BJ (cell line): ENCODE results near the gene LEMD1. TPM values are rescaled to one million over a fixed set of nuclear protein-coding genes. Genes with fewer than 3 reads are reported as not detected.
"Not testable (repeated sequence)": the region's sequence is repeated elsewhere in the genome, so short reads cannot be mapped to it uniquely, and the experiment has no call there.

Source experiments
- CTCF ChIA-PET: fragments of 350-600 bp; formaldehyde crosslinking; extraction: SDS; loops from one replicate; lab custom pipeline; 2021; ENCODE audit warnings: antibody characterized with exemption, inconsistent platforms; lab: Yijun Ruan, JAX
- POLR2A ChIA-PET: fragments of 300-600 bp; sonication (Branson Sonifier 250); formaldehyde crosslinking; extraction: SDS; loops from one replicate; lab custom pipeline; 2021; ENCODE audit warnings: antibody characterized with exemption; lab: Charles Lee
- DNase-seq: peaks from one replicate; pipeline ENCODE4 v3.0.0-alpha.2; 2011; ENCODE audit warnings: low read depth
- H3K27me3 ChIP-seq: 2 replicates; pipeline ENCODE4 v1.6.0; 2011; ENCODE audit warnings: low read length; ENCODE audit not compliant: control insufficient read depth, insufficient read depth
- H3K36me3 ChIP-seq: 2 replicates; pipeline ENCODE4 v1.5.1; 2011; ENCODE audit warnings: low read length; ENCODE audit not compliant: control insufficient read depth, insufficient read depth
- H3K4me3 ChIP-seq: 2 replicates; pipeline ENCODE4 v1.5.1; 2011; ENCODE audit warnings: low read depth, mild to moderate bottlenecking, control low read depth, low read length
- polyA plus RNA-seq: library from polyadenylated mRNA; depleted of rRNA; stranded (reverse); fragments of >200 nt; gene quantifications from 2 replicates; pipeline ENCODE4 v1.2.3, GENCODE V29; 2011
- TF ChIP-seq, protein P1 (sequence below): IDR thresholded peaks from 2 replicates; pipeline ENCODE4 v1.5.1; 2011; ENCODE audit warnings: low read depth, mild to moderate bottlenecking, control low read depth, inconsistent platforms, low read length, moderate library complexity; ENCODE audit not compliant: insufficient read depth

The LEMD1 gene
- polyA plus RNA-seq, 1 experiment: not detected

DNA sequence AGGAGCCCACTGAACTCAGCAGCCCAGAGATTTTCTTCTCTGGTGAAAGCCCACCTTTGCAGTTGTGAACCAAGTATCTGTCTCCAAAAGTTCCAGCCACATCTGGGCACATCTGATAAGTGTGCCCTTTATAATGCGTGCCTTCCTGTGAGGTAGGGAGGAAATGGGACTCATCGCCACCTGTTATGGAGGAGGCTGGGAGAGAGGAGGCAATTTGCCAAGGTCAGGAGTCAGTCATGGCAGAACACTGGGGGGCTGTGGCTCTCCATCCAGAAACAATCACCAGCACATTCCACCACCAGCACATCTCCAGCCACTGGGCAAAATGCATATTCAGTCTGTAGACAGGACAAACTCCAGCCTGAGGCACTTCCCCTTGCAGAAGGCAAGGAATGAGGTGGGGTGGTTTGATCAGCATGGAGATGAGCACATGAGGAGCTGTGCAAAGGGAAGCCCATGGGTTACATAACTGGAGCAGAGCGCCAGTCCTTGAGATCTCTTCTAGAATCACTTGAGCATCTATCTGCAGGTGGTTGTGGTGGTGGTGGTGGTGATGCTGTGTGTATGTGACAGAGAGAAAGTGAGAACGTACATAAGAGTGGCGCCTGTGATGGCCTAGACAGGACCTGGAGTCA is 15.0 kb upstream of the LEMD1 start:
- H3K36me3 ChIP-seq: no peaks in the 10 kb centered on the region

DNA sequence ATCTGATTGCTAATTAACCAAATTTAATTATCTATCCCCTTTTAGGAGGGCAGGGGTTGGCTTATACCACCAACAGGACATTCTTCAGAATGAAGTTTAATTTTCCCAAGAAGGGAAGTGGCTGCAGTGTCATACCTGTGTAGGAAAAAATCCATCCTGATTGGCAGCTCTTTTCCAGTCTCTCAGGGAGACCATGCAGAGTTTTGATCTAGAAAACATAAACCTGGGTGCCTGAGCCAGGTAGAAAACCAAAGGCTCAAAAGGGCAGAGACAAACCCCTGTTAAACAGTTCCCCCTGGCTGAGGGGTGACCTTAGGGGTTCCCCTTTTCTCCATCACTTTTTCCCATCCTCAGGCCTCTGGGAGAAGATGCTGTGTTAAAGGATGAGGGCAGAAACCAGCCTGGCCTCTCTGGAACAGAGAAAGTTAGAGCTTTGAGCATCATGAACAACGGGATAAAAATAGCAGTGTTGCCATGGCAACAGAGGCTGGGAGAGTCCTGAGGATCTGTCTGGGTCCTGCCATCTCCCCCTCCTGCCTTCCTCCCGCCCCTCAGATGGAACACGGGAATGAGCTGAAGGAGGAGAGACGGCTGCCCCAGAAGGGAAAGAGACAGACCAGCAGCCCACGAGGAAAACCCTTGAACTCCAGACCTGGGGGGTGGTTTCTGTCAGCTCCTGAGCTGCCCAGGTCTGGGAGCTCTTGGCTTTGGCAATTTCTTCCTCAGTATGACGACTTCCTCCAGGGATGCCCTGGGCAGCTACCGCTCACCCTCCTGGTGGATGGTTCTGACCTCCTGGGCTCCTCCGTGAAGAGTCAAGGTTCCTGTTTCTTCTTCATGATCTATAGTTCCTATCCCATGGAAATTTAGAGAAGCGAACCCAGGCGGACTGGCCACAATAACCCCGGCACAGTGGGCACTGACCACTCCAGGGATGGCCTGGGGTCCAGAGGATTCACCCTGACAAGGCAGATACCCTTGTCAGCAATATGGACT is 14.0 kb upstream of the LEMD1 start:
- no peaks in the 10 kb centered on the region for H3K36me3 ChIP-seq
- TF ChIP-seq, protein P1, sequence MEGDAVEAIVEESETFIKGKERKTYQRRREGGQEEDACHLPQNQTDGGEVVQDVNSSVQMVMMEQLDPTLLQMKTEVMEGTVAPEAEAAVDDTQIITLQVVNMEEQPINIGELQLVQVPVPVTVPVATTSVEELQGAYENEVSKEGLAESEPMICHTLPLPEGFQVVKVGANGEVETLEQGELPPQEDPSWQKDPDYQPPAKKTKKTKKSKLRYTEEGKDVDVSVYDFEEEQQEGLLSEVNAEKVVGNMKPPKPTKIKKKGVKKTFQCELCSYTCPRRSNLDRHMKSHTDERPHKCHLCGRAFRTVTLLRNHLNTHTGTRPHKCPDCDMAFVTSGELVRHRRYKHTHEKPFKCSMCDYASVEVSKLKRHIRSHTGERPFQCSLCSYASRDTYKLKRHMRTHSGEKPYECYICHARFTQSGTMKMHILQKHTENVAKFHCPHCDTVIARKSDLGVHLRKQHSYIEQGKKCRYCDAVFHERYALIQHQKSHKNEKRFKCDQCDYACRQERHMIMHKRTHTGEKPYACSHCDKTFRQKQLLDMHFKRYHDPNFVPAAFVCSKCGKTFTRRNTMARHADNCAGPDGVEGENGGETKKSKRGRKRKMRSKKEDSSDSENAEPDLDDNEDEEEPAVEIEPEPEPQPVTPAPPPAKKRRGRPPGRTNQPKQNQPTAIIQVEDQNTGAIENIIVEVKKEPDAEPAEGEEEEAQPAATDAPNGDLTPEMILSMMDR: no peak
- CTCF ChIA-PET: no interaction called here
- no peak overlapping the region for H3K4me3 ChIP-seq
- POLR2A ChIA-PET: no interaction called here
- no peak for DNase-seq
- H3K27me3 ChIP-seq: peaks cover 33% of the 10 kb centered on the region

More for the DNA sequence above, 15.0 kb upstream of the LEMD1 start:
- POLR2A ChIA-PET: no interaction called here
- Histone ChIP-seq H3K27me3 (peaks cover 40% of the 10 kb centered on the region), H3K4me3 (no peak overlapping the region)
- no peak for DNase-seq
- TF ChIP-seq, protein P1: no peak
- CTCF ChIA-PET: no interaction called here

DNA sequence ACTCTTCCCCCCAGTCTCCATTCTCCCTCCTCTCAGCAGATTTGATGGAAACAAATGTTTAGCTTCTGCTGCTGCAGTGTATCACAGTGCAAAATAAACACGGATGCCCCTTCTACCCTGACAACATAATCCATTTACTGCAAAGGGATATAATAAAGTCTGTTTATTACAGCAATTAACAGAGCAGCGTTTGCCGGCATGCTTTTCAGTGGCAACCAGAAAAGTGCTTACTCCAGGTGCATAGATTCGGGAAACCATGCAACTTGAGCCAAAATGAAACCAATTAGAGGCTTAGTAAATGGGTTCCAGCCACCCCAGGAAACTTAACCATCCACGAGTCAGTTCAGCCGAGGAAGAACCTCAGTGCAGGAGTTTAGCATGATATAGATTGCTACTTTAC is 12.9 kb upstream of the LEMD1 start:
- TF ChIP-seq, protein P1: no peak

DNA sequence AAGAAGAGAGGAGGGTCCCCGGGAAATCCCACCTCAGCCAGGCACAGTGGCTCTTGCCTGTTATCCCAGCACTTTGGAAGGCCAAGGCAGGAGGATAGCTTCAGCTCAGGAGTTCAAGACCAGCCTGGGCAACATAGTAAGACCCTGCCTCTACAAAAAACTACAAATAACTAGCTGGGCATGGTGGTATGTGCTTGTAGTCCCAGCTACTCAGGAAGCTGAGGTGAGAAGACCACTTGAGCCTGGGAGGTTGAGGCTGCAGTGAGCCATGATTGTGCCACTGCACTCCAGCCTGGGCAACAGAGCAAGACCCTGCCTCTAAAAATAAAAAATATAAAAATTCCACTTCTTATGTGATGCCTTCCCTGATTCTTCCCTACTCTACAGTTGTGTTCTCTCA is 10.8 kb upstream of the LEMD1 start:
- POLR2A ChIA-PET: not testable (repeated sequence)

More for the DNA sequence above, 12.9 kb upstream of the LEMD1 start:
- DNase-seq: no peak
- no peak overlapping the region for H3K4me3 ChIP-seq
- peaks cover 37% of the 10 kb centered on the region for H3K27me3 ChIP-seq
- H3K36me3 ChIP-seq: no peaks in the 10 kb centered on the region
- POLR2A ChIA-PET: no interaction called here
- CTCF ChIA-PET: interaction anchor here (1.3 kb wide), 1 partner anchor 80 kb away, joined by 3 read pairs; no protein-coding TSS in a partner anchor

DNA sequence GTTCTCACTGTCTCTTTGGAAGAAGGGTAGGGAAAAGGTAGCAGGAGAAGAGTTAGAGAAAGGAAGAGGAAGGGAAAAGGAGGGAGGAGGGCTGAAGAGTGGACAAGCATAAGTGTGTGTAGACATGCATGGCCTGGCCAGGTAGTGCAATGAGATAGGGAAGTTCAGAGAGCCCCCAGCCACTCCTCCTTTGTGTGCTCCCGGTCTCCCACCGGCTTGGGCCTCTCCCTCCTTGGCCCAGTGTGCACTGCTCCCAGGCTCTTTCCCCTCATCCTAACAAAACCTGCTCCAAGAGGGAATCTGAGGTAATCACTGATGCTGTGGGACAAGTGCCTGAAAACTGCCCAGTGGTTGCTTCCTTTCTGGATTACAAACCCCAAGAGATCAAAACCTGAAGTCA is 10.3 kb upstream of the LEMD1 start:
- no peaks in the 10 kb centered on the region for H3K36me3 ChIP-seq
- no peak for DNase-seq
- peaks cover 36% of the 10 kb centered on the region for H3K27me3 ChIP-seq
- TF ChIP-seq, protein P1: no peak
- POLR2A ChIA-PET: no interaction called here
- CTCF ChIA-PET: interaction anchor here (1.8 to 4.1 kb wide), 3 partner anchors 54 to 96 kb away, joined by 8 to 29 read pairs (median 17); no protein-coding TSS in a partner anchor
- no peak overlapping the region for H3K4me3 ChIP-seq

More for the DNA sequence above, 10.8 kb upstream of the LEMD1 start:
- H3K36me3 ChIP-seq, H3K4me3 ChIP-seq, DNase-seq: not testable (repeated sequence)
- CTCF ChIA-PET: interaction anchor here (0.5 to 4.1 kb wide), 3 partner anchors 42 to 79 kb away, joined by 3 to 29 read pairs (median 17); no protein-coding TSS in a partner anchor
- H3K27me3 ChIP-seq: peaks cover 39% of the 10 kb centered on the region
